Right lobe of liver (tissue), 6 donors: ENCODE data around the gene NT5DC1. TPM values are rescaled to one million over a fixed set of nuclear protein-coding genes. Genes with fewer than 3 reads are reported as not detected.

Experiments
- ATAC-seq, 4 donors: fragments of 200-7000 bp; cut with Tn5 transposase; one replicate each; pipeline ENCODE4 v1.9.1; 2020; ENCODE audit warnings: mild to moderate bottlenecking in 4 of 4, moderate library complexity in 4 of 4
- DNase-seq, 3 donors: peaks; one replicate each; pipeline ENCODE4 v3.0.0-alpha.2; 2020
- H3K27ac ChIP-seq, 3 donors: fragments of 200-600 bp; one replicate each; pipeline ENCODE4 v1.8.0; 2022
- H3K27me3 ChIP-seq, 2 donors: fragments of 200-600 bp; one replicate each; pipeline ENCODE4 v1.8.0; 2022
- H3K36me3 ChIP-seq, 4 donors: fragments of 200-600 bp; sonication (generic) in 1 of 4; one replicate each; pipeline versions ENCODE4 v1.5.1 to v1.8.0; 2017 to 2022; ENCODE audit warnings: control low read depth in 1 of 4
- H3K4me1 ChIP-seq, 4 donors: fragments of 200-600 bp; sonication (generic) in 1 of 4; one replicate each; pipeline versions ENCODE4 v1.5.1 to v1.8.0; 2017 to 2022; ENCODE audit warnings: control low read depth in 1 of 4
- H3K4me3 ChIP-seq, 3 donors: fragments of 200-600 bp; one replicate each; pipeline ENCODE4 v1.8.0; 2022
- H3K9me3 ChIP-seq, 4 donors: fragments of 200-600 bp; sonication (generic) in 1 of 4; one replicate each; pipeline versions ENCODE4 v1.5.1 to v1.8.0; 2017 to 2022; ENCODE audit warnings: control low read depth in 1 of 4
- CTCF ChIP-seq, 4 donors: fragments of 200-600 bp in 3 of 4; fragments of 450-650 bp in 1 of 4; IDR thresholded peaks; one replicate each; pipeline versions ENCODE4 v1.5.1 to v1.8.0; 2016 to 2022; ENCODE audit warnings: antibody characterized with exemption in 4 of 4, mild to moderate bottlenecking in 2 of 4
- POLR2A ChIP-seq: fragments of 450-650 bp; IDR thresholded peaks from one replicate; pipeline ENCODE4 v1.6.1; 2017; ENCODE audit warnings: antibody characterized with exemption, mild to moderate bottlenecking
- WGBS: methylation state at CpG from one replicate; pipeline ENCODE4 v1.1.6; 2018; ENCODE audit warnings: low coverage, low lambda C conversion rate; ENCODE audit not compliant: insufficient coverage; ENCODE audit errors: missing lambda C conversion rate; 5-methylcytosine and 5-hydroxymethylcytosine counted together
- intact Hi-C, 2 donors: fragments of 100-400 bp; cut with DNase I; formaldehyde crosslinking; loops; one replicate each; pipeline versions ENCODE4 v1.11.2 to v1.14.1; 2022
- total RNA-seq, 6 experiments: library from RNA; depleted of rRNA in 2 of 6; stranded (reverse); fragments of >200 nt in 2 of 6; fragmentation: NEBNext Ultra II Directional in 3 of 6; extraction: Animal tissue kit (Norgen Biotek cat#: 25700) in 3 of 6; gene quantifications; one replicate each; pipeline versions ENCODE4 v1.1.0 to v1.2.4, GENCODE V29; 2016 to 2023
- donor health status: DM: no; HTN: yes; CAD: no.
- donor health status: DM: no; HTN: no; CAD: no.
- donor health status: DM: no; HTN: no; CAD: no.
- donor health status: DM: no; HTN: yes; CAD: no.
- donor health status: DM: no; HTN: yes; CAD: no.

The NT5DC1 gene
- total RNA-seq, 6 experiments from 2014 or later = 8.5 to 49.1 (median 34.8) TPM

DNA sequence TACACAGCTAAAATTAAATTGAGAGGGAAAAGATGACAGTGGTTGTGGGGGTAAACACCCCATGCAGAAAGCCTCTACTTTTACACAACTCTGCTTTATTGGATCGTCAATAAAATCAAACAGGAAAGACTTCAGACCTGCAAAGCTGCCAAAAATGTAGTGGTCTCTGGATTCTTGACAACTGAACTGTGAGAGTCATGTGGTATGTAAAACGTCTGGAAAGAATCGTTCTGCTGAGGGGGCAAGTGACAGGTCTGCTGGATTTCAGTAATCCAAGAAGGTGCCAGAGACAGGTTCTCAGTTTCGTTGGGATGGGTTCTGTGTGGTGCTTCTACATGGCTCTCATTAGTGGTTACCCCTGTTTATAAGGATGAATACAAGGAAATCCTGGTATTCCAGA lies 89.9 kb downstream of the NT5DC1 start:
- ATAC-seq = no peak
- intact Hi-C loops = no loop called here
- H3K27me3 ChIP-seq = no peaks in the 10 kb centered on the region
- H3K9me3 ChIP-seq = no peaks in the 10 kb centered on the region
- TF ChIP-seq POLR2A (no peak), CTCF (IDR thresholded peaks at IDR 0.05) (no peak)
- no peak for DNase-seq
- H3K27ac ChIP-seq = no peak overlapping the region
- H3K4me3 ChIP-seq = no peak overlapping the region
- no peaks in the 10 kb centered on the region for H3K4me1 ChIP-seq
- no peaks in the 10 kb centered on the region for H3K36me3 ChIP-seq
- 63% methylated on average over 4 of the region's 4 CpGs for WGBS

- H3K4me1 ChIP-seq = no peaks in the 10 kb centered on the region
- no peaks in the 10 kb centered on the region for H3K36me3 ChIP-seq
- no peaks in the 10 kb centered on the region for H3K27me3 ChIP-seq
- no peak overlapping the region for H3K27ac ChIP-seq
- no peak for TF ChIP-seq POLR2A
- no peak for TF ChIP-seq CTCF (IDR thresholded peaks at IDR 0.05)
- intact Hi-C loops = no loop called here
- ATAC-seq (no peak), DNase-seq (no peak)
- no peaks in the 10 kb centered on the region for H3K9me3 ChIP-seq
- H3K4me3 ChIP-seq = no peak overlapping the region
- 94% methylated on average over 2 of the region's 2 CpGs for WGBS
Measured at GRCh38 chr6:116191881-116192280, 91.2 kb downstream of the NT5DC1 start.

DNA sequence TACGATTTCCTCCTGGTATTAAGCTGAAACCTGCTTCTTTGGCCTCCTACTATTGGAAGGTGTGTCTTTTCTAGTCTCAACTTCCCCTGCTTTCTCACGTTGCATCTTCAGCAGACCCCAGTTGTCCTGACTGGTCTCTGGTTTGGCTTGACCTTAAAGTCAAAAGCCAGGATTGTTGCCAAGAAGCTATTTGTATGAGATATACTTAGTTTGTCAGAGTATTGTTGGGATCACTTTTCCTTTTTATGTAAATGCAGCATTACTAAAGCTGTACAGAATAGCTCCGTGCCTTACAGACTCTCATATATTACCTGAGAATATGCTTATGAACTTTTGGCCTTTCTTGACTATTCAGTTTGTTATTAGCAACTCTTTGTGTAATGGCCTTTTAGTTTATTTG lies 92.1 kb downstream of the NT5DC1 start:
- intact Hi-C loops = no loop called here
- H3K9me3 ChIP-seq = no peaks in the 10 kb centered on the region
- ATAC-seq (no peak), DNase-seq (no peak)
- TF ChIP-seq POLR2A = no peak
- H3K4me3 ChIP-seq = no peak overlapping the region
- H3K36me3 ChIP-seq = no peaks in the 10 kb centered on the region
- no peaks in the 10 kb centered on the region for H3K27me3 ChIP-seq
- no peaks in the 10 kb centered on the region for H3K4me1 ChIP-seq
- no peak overlapping the region for H3K27ac ChIP-seq
- WGBS = 71% methylated on average over 3 of the region's 3 CpGs

DNA sequence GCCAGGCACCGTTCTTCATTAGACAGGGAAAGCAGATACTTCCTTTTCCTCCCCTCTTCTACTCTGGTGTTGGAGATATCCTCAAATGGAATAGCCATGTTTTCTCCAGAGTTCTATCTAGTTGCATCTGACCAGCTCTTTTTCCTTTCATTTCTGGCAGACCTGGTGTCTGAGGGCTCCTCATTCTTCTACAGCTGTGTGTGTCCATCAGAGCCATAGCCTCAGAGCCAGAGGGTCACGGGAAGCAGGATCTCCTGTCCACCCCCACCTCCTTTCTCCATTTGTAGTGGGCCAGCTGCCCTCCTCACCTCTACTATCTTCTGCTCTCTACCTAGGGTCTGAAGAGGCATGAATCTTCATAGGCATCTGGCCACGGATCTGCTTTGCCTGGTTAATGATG lies 96.2 kb downstream of the NT5DC1 start:
- H3K4me1 ChIP-seq = no peaks in the 10 kb centered on the region
- 90% methylated on average over 3 of the region's 3 CpGs for WGBS
- no peak for ATAC-seq
- H3K4me3 ChIP-seq = no peak overlapping the region
- DNase-seq = no peak
- intact Hi-C loops = no loop called here
- H3K27ac ChIP-seq = no peak overlapping the region
- no peaks in the 10 kb centered on the region for H3K36me3 ChIP-seq
- H3K27me3 ChIP-seq = no peaks in the 10 kb centered on the region
- H3K9me3 ChIP-seq = no peaks in the 10 kb centered on the region
- TF ChIP-seq CTCF (IDR thresholded peaks at IDR 0.05) (no peak), POLR2A (no peak)

GRCh38 chr6:116200619-116201249 lies 100.1 kb downstream of the NT5DC1 start:
- DNase-seq (no peak), ATAC-seq (no peak)
- Histone ChIP-seq H3K36me3 (no peaks in the 10 kb centered on the region), H3K27me3 (no peaks in the 10 kb centered on the region), H3K4me3 (no peak overlapping the region), H3K4me1 (no peaks in the 10 kb centered on the region), H3K27ac (no peak overlapping the region), H3K9me3 (no peaks in the 10 kb centered on the region)
- intact Hi-C loops = no loop called here
- 94% methylated on average over 3 of the region's 3 CpGs for whole genome bisulfite sequencing
- no peak for TF ChIP-seq CTCF (IDR thresholded peaks at IDR 0.05)
- TF ChIP-seq POLR2A = no peak
